ENCODE measurements around the gene AK9. TPM values are rescaled to one million over a fixed set of nuclear protein-coding genes. Genes with fewer than 3 reads are reported as not detected.

AK9 gene
- total and polyA plus RNA-seq, 2 of the 4 experiments (the other 2 are of a cell fraction): 1.7 to 1.8 TPM

GRCh38 chr6:109510358-109510757, 180.6 kb downstream of the AK9 start:
- Histone ChIP-seq H3K18ac (ENCODE audit: low read depth, low read length) (no peak overlapping the region), H2BK15ac (ENCODE audit: low read depth, low read length) (no peak overlapping the region), H3K4me1 (ENCODE audit: control insufficient read depth, insufficient read depth, low read length) (peaks cover 2% of the 10 kb centered on the region; the same call in 1 of the 2 replicates), H3K27me3 (ENCODE audit: control insufficient read depth, insufficient read depth, low read length) (peaks cover 2% of the 10 kb centered on the region; the same call in 1 of the 2 replicates), H2BK120ac (ENCODE audit: low read depth, low read length) (no peak overlapping the region), H3K9me3 (ENCODE audit: control insufficient read depth, insufficient read depth, low read length) (no peaks in the 10 kb centered on the region; the same call in 1 of the 2 replicates), H4K8ac (ENCODE audit: low read depth in 2 of 2, low read length in 2 of 2) (no peak overlapping the region), H3K36me3 (ENCODE audit: control insufficient read depth, insufficient read depth, low read length) (no peaks in the 10 kb centered on the region), H3K4ac (ENCODE audit: low read depth, low read length) (no peak overlapping the region), H3K23ac (ENCODE audit: low read depth, low read length) (no peak overlapping the region), H2AK5ac (ENCODE audit: low read depth, low read length) (no peak overlapping the region), H4K91ac (ENCODE audit: insufficient read depth, low read depth, low read length) (no peak overlapping the region), H3K27ac (ENCODE audit: insufficient read depth, low read length) (no peak overlapping the region), H2AK9ac (replicated peaks; ENCODE audit: low read depth, low read length, poor library complexity) (no peak overlapping the region), H2BK20ac (ENCODE audit: low read depth, low read length) (no peak overlapping the region), H3K4me3 (ENCODE audit: insufficient read depth, low read depth, low read length) (no peak overlapping the region), H3K9me1 (ENCODE audit: insufficient read depth, low read length) (peaks cover 3% of the 10 kb centered on the region; the same call in 1 of the 2 replicates), H3K56ac (ENCODE audit: extremely low read depth, insufficient read depth, low read length) (no peak overlapping the region), H3K9ac (ENCODE audit: low read depth, low read length) (no peak overlapping the region), H4K20me1 (ENCODE audit: insufficient read depth, low read length) (no peaks in the 10 kb centered on the region), H3K4me2 (ENCODE audit: low read depth, low read length) (no peak overlapping the region), H2BK5ac (ENCODE audit: low read depth, low read length, poor library complexity, severe bottlenecking) (no peak overlapping the region), H3K14ac (replicated peaks; ENCODE audit: low read depth, low read length) (no peak overlapping the region), H3K79me1 (ENCODE audit: low read depth in 1 of 2, low read length in 2 of 2) (no peaks in the 10 kb centered on the region), H4K5ac (ENCODE audit: low read depth, low read length) (no peak overlapping the region), H2AFZ (replicated peaks; ENCODE audit: low read length, poor library complexity) (no peak overlapping the region)
- CTCF ChIA-PET: no interaction called here
- intact Hi-C loops (cut with micrococcal nuclease) (no loop called here), in situ Hi-C loops (cut with MboI; ENCODE audit: low sequenced_read_pairs) (no loop called here), dilution Hi-C loops (cut with HindIII; ENCODE audit: low sequenced_read_pairs, unreplicated experiment) (no loop called here)
- no CpG with 5 or more reads among the region's 1 CpG for WGBS, 2 experiments (ENCODE audit: extremely low coverage in 2 of 2, insufficient read length in 1 of 2)
- ATAC-seq (ENCODE audit: low read depth) (no peak), DNase-seq (no peak)
- TF ChIP-seq CEBPB (IDR thresholded peaks at IDR 0.05; ENCODE audit: low read depth, low read length) (no peak), SMC3 (IDR thresholded peaks at IDR 0.05; ENCODE audit: low read depth, low read length) (no peak), BHLHE40 (IDR thresholded peaks at IDR 0.05; ENCODE audit: low read depth, low read length) (no peak), CTCF (conservative IDR thresholded peaks at IDR 0.05; ENCODE audit: low read depth, low read length) (no peak)
- POLR2A ChIA-PET (ENCODE audit: unreplicated experiment): no interaction called here
- BruUV-seq (replicated peaks): no TSS peak
